SK-N-SH (cell line): ENCODE measurements around the gene SMU1. TPM values are rescaled to one million over a fixed set of nuclear protein-coding genes. Genes with fewer than 3 reads are reported as not detected.

Source experiments
- CTCF ChIA-PET: fragments of 300-600, 350-600 bp; formaldehyde crosslinking; extraction: SDS; loops from one replicate; lab custom pipeline; 2021; lab: Yijun Ruan, JAX
- POLR2A ChIA-PET: fragments of 350-600 bp; sonication (Branson Sonifier 250); formaldehyde crosslinking; extraction: SDS; loops from one replicate; lab custom pipeline; 2020; ENCODE audit warnings: antibody characterized with exemption, inconsistent platforms; lab: Yijun Ruan, JAX
- DNase-seq: peaks from one replicate; pipeline ENCODE4 v3.0.0; 2012
- H2AFZ ChIP-seq: fragments of 200-600 bp; sonication (generic); 2 replicates; pipeline ENCODE4 v1.8.1; 2016; ENCODE audit warnings: antibody characterized with exemption, mild to moderate bottlenecking, low read depth
- H3F3A ChIP-seq: fragments of 200-600 bp; sonication (generic); replicated peaks from 2 replicates; pipeline ENCODE3; 2016; ENCODE audit warnings: antibody characterized with exemption, mild to moderate bottlenecking; ENCODE audit not compliant: insufficient read depth
- H3K27ac ChIP-seq, 2 experiments: fragments of 200-500 bp in 1 of 2; fragments of 200-600 bp in 1 of 2; sonication (Bioruptor generic) in 1 of 2; sonication (generic), shearing (Covaris generic) in 1 of 2; 2 replicates each; pipeline versions ENCODE4 v1.5.1 to v1.6.1; 2014 to 2016; ENCODE audit warnings: low read depth in 2 of 2, inconsistent platforms in 1 of 2, low read length in 1 of 2, mild to moderate bottlenecking in 1 of 2, mixed read lengths in 1 of 2
- H3K27me3 ChIP-seq: fragments of 200-600 bp; sonication (generic), shearing (Covaris generic); 2 replicates; pipeline ENCODE4 v1.6.1; 2016; ENCODE audit warnings: mixed run types; ENCODE audit not compliant: insufficient read depth
- H3K36me3 ChIP-seq, 2 experiments: fragments of 200-500 bp in 1 of 2; fragments of 200-600 bp in 1 of 2; sonication (Bioruptor generic) in 1 of 2; sonication (generic) in 1 of 2; replicated peaks in 1 of 2; 2 replicates each; pipeline versions ENCODE3 to v1.5.1; 2014 to 2016; ENCODE audit warnings: low read length in 1 of 2, mild to moderate bottlenecking in 1 of 2; ENCODE audit not compliant: insufficient read depth in 2 of 2, control insufficient read depth in 1 of 2
- H3K4me1 ChIP-seq, 2 experiments: fragments of 200-500 bp in 1 of 2; fragments of 200-600 bp in 1 of 2; sonication (Bioruptor generic) in 1 of 2; sonication (generic), shearing (Covaris generic) in 1 of 2; 2 replicates each; pipeline versions ENCODE4 v1.5.1 to v1.6.1; 2014 to 2016; ENCODE audit warnings: low read depth in 1 of 2, low read length in 1 of 2, mixed run types in 1 of 2; ENCODE audit not compliant: insufficient read depth in 2 of 2, control insufficient read depth in 1 of 2
- H3K4me2 ChIP-seq: fragments of 200-600 bp; sonication (generic), shearing (Covaris generic); 2 replicates; pipeline ENCODE4 v1.6.1; 2017; ENCODE audit warnings: mixed run types
- H3K4me3 ChIP-seq, 2 experiments: fragments of 200-500 bp in 1 of 2; fragments of 200-600 bp in 1 of 2; sonication (Bioruptor generic) in 1 of 2; sonication (generic), shearing (Covaris generic) in 1 of 2; 2 replicates each; pipeline versions ENCODE4 v1.5.1 to v1.8.1; 2014 to 2016; ENCODE audit warnings: low read depth in 2 of 2, inconsistent platforms in 1 of 2, low read length in 1 of 2, mild to moderate bottlenecking in 1 of 2, mixed read lengths in 1 of 2, moderate library complexity in 1 of 2
- H3K79me2 ChIP-seq: fragments of 200-600 bp; sonication (generic); 2 replicates; pipeline ENCODE4 v1.8.1; 2017; ENCODE audit warnings: mild to moderate bottlenecking; ENCODE audit not compliant: insufficient read depth
- H3K9ac ChIP-seq: fragments of 200-600 bp; sonication (generic); 2 replicates; pipeline ENCODE4 v1.6.1; 2017; ENCODE audit warnings: mixed run types
- H3K9me2 ChIP-seq: fragments of 200-600 bp; sonication (generic); 2 replicates; pipeline ENCODE4 v1.6.1; 2017; ENCODE audit warnings: mixed run types
- H3K9me3 ChIP-seq: fragments of 200-600 bp; sonication (generic); 2 replicates; pipeline ENCODE4 v1.6.1; 2017; ENCODE audit warnings: mixed run types, mild to moderate bottlenecking, moderate library complexity
- H4K20me1 ChIP-seq: fragments of 200-600 bp; sonication (generic); 2 replicates; pipeline ENCODE4 v1.6.1; 2017; ENCODE audit warnings: mild to moderate bottlenecking, mixed run types; ENCODE audit not compliant: insufficient read depth
- CHD2 ChIP-seq: fragments of 150-350 bp; IDR thresholded peaks from 2 replicates; pipeline ENCODE4 v1.6.1; 2018; ENCODE audit warnings: low read length; ENCODE audit not compliant: partially characterized antibody
- ELF1 ChIP-seq: IDR thresholded peaks from 2 replicates; pipeline ENCODE4 v1.4.0; 2012
- FOSL2 ChIP-seq: IDR thresholded peaks from 2 replicates; pipeline ENCODE4 v1.4.0; 2012; ENCODE audit warnings: low read depth, mild to moderate bottlenecking, moderate library complexity, borderline replicate concordance
- FOXJ3 ChIP-seq: sonication (generic); formaldehyde crosslinking; IDR thresholded peaks from 2 replicates; pipeline ENCODE4 v1.5.1; 2020; ENCODE audit warnings: mild to moderate bottlenecking, missing genetic modification reagents
- GABPA ChIP-seq: IDR thresholded peaks from 2 replicates; pipeline ENCODE4 v1.4.0; 2012; ENCODE audit warnings: low read depth, mild to moderate bottlenecking
- GATA2 ChIP-seq: sonication (generic); formaldehyde crosslinking; IDR thresholded peaks from 2 replicates; pipeline ENCODE4 v1.5.0; 2020; ENCODE audit warnings: mild to moderate bottlenecking, missing genetic modification reagents
- NRF1 ChIP-seq: IDR thresholded peaks from 2 replicates; pipeline ENCODE4 v1.6.1; 2012; ENCODE audit warnings: low read depth, mild to moderate bottlenecking, low read length
- RAD21 ChIP-seq: IDR thresholded peaks from 2 replicates; pipeline ENCODE4 v1.6.1; 2012; ENCODE audit warnings: mild to moderate bottlenecking, low read length
- RCOR1 ChIP-seq: fragments of 150-350 bp; IDR thresholded peaks from 2 replicates; pipeline ENCODE4 v1.6.1; 2017; ENCODE audit warnings: antibody characterized with exemption, low read length
- RXRA ChIP-seq: IDR thresholded peaks from 2 replicates; pipeline ENCODE4 v1.4.0; 2012; ENCODE audit warnings: low read depth, mild to moderate bottlenecking, borderline replicate concordance
- SIN3A ChIP-seq: IDR thresholded peaks from 2 replicates; pipeline ENCODE4 v1.6.1; 2012; ENCODE audit warnings: low read depth, mild to moderate bottlenecking, low read length, moderate library complexity, borderline replicate concordance
- TCF12 ChIP-seq: IDR thresholded peaks from 2 replicates; pipeline ENCODE4 v1.4.0; 2012
- TEAD4 ChIP-seq: IDR thresholded peaks from 2 replicates; pipeline ENCODE4 v1.4.0; 2012; ENCODE audit warnings: mild to moderate bottlenecking, borderline replicate concordance; ENCODE audit not compliant: insufficient read depth
- YY1 ChIP-seq: IDR thresholded peaks from 2 replicates; pipeline ENCODE4 v1.4.0; 2012; ENCODE audit warnings: low read depth, mild to moderate bottlenecking
- WGBS: methylation state at CpG from one replicate; pipeline ENCODE4 v1.1.6; 2017; ENCODE audit warnings: low lambda C conversion rate; 5-methylcytosine and 5-hydroxymethylcytosine counted together
- polyA plus RNA-seq, 3 experiments: library from polyadenylated mRNA; depleted of rRNA; stranded (reverse); fragments of >200 nt; gene quantifications; 2 replicates each; pipeline ENCODE4 v1.2.3, GENCODE V29; 2012
- TF ChIP-seq, protein P1 (sequence below): IDR thresholded peaks from 2 replicates; pipeline ENCODE4; 2012
- TF ChIP-seq, protein P2 (sequence below): fragments of 150-350 bp; IDR thresholded peaks from 2 replicates; pipeline ENCODE4 v1.6.1; 2016; ENCODE audit warnings: mild to moderate bottlenecking, low read depth, low read length
- TF ChIP-seq, protein P3 (sequence below): IDR thresholded peaks from 2 replicates; pipeline ENCODE4 v1.4.0; 2012; ENCODE audit warnings: low read depth, borderline replicate concordance
- TF ChIP-seq, protein P4 (sequence below): IDR thresholded peaks from 2 replicates; pipeline ENCODE4 v1.4.0; 2012; ENCODE audit warnings: low read depth, borderline replicate concordance

Gene SMU1
- polyA plus RNA-seq, 1 of the 3 experiments (the other 2 are of a cell fraction) = 9.8 TPM

DNA sequence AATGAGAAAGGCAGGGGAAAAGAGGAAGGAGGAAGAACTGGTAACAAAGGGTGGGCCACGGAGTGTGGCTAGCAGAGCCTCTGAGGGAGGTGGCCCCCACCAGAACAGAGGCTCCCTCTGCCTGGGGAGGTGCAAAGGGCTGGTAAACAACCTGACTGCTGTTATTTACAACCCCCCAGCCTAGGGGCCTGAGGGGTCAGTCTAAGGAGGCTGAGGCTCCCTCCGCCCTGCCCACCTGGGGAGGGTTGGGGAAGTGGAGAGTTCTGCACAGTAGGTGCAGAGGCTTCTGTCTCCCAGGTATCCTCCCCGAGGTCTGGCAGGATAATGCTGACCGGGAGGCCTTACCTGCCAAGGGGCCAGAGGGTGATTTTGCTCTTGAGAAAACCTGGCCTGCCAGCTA is 35.6 kb upstream of the SMU1 start:
- TF ChIP-seq GATA2 (CRISPR knock-in tag) = no peak
- TF ChIP-seq, protein P1, sequence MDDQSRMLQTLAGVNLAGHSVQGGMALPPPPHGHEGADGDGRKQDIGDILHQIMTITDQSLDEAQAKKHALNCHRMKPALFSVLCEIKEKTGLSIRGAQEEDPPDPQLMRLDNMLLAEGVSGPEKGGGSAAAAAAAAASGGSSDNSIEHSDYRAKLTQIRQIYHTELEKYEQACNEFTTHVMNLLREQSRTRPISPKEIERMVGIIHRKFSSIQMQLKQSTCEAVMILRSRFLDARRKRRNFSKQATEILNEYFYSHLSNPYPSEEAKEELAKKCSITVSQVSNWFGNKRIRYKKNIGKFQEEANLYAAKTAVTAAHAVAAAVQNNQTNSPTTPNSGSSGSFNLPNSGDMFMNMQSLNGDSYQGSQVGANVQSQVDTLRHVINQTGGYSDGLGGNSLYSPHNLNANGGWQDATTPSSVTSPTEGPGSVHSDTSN = no peak
- H3K36me3 ChIP-seq = peaks cover 16 to 26% of the 10 kb centered on the region in 2 experiments
- no peak overlapping the region for H2AFZ ChIP-seq
- H3K9me3 ChIP-seq = no peaks in the 10 kb centered on the region
- no peaks in the 10 kb centered on the region for H3K79me2 ChIP-seq
- DNase-seq = no peak
- peaks cover 8 to 10% of the 10 kb centered on the region in 2 experiments; a peak in 3 of 4 replicates for H3K4me1 ChIP-seq
- no peaks in the 10 kb centered on the region for H3K27me3 ChIP-seq
- no peaks in the 10 kb centered on the region for H4K20me1 ChIP-seq
- POLR2A ChIA-PET = no interaction called here
- peaks cover 5% of the 10 kb centered on the region for H3F3A ChIP-seq
- H3K9me2 ChIP-seq = no peaks in the 10 kb centered on the region
- no peak overlapping the region for H3K27ac ChIP-seq
- no peak overlapping the region for H3K9ac ChIP-seq
- WGBS = 94% methylated on average over 1 of the region's 4 CpGs
- H3K4me2 ChIP-seq = no peak overlapping the region
- CTCF ChIA-PET = no interaction called here
- H3K4me3 ChIP-seq = no peak overlapping the region

DNA sequence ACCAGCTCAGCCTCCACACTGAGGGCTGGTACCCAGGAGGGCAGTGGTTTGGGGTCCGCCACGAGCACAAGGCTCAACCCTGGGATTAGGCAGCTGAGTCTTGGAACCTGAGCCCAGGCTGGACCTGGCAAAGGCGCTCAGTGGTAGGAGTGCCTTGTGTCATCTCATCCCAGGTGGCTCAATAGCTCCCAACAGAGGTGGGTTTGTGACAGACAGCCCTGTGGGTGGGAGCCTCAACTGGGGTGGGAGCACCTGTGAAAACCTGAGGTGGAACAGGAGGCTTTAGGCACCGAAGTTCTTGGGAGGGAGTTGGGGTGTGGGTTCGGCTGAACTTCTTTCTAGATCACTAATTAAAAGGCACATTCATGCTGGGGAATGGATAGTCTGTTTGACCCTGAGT is 35.2 kb upstream of the SMU1 start:
- ChIA-PET POLR2A (no interaction called here), CTCF (no interaction called here)
- no peak overlapping the region for H3K4me3 ChIP-seq
- peaks cover 5% of the 10 kb centered on the region for H3F3A ChIP-seq
- H3K36me3 ChIP-seq = peaks cover 16 to 26% of the 10 kb centered on the region in 2 experiments
- H3K27ac ChIP-seq = no peak overlapping the region
- H3K9me3 ChIP-seq = no peaks in the 10 kb centered on the region
- WGBS = 93% methylated on average over 5 of the region's 5 CpGs
- H4K20me1 ChIP-seq = no peaks in the 10 kb centered on the region
- no peaks in the 10 kb centered on the region for H3K27me3 ChIP-seq
- TF ChIP-seq FOSL2 = no peak
- no peak for TF ChIP-seq SIN3A
- no peak for TF ChIP-seq FOXJ3 (CRISPR knock-in tag)
- TF ChIP-seq, protein P1 = no peak
- no peak for TF ChIP-seq RXRA
- no peak for TF ChIP-seq RAD21
- no peak for TF ChIP-seq ELF1
- TF ChIP-seq YY1 = no peak
- TF ChIP-seq, protein P2, sequence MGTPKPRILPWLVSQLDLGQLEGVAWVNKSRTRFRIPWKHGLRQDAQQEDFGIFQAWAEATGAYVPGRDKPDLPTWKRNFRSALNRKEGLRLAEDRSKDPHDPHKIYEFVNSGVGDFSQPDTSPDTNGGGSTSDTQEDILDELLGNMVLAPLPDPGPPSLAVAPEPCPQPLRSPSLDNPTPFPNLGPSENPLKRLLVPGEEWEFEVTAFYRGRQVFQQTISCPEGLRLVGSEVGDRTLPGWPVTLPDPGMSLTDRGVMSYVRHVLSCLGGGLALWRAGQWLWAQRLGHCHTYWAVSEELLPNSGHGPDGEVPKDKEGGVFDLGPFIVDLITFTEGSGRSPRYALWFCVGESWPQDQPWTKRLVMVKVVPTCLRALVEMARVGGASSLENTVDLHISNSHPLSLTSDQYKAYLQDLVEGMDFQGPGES = no peak
- TF ChIP-seq TEAD4 = no peak
- TF ChIP-seq, protein P3, sequence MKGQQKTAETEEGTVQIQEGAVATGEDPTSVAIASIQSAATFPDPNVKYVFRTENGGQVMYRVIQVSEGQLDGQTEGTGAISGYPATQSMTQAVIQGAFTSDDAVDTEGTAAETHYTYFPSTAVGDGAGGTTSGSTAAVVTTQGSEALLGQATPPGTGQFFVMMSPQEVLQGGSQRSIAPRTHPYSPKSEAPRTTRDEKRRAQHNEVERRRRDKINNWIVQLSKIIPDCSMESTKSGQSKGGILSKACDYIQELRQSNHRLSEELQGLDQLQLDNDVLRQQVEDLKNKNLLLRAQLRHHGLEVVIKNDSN = no peak
- TF ChIP-seq GABPA = no peak
- no peak for TF ChIP-seq TCF12
- TF ChIP-seq, protein P4, sequence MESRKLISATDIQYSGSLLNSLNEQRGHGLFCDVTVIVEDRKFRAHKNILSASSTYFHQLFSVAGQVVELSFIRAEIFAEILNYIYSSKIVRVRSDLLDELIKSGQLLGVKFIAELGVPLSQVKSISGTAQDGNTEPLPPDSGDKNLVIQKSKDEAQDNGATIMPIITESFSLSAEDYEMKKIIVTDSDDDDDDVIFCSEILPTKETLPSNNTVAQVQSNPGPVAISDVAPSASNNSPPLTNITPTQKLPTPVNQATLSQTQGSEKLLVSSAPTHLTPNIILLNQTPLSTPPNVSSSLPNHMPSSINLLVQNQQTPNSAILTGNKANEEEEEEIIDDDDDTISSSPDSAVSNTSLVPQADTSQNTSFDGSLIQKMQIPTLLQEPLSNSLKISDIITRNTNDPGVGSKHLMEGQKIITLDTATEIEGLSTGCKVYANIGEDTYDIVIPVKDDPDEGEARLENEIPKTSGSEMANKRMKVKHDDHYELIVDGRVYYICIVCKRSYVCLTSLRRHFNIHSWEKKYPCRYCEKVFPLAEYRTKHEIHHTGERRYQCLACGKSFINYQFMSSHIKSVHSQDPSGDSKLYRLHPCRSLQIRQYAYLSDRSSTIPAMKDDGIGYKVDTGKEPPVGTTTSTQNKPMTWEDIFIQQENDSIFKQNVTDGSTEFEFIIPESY = no peak
- no peak for TF ChIP-seq RCOR1
- TF ChIP-seq NRF1 = no peak
- TF ChIP-seq CHD2 = no peak
- H3K4me2 ChIP-seq = no peak overlapping the region
- DNase-seq = no peak
- H3K4me1 ChIP-seq = peaks cover 12 to 14% of the 10 kb centered on the region in 2 experiments; a peak in 3 of 4 replicates
- no peaks in the 10 kb centered on the region for H3K9me2 ChIP-seq
- H2AFZ ChIP-seq = no peak overlapping the region
- no peaks in the 10 kb centered on the region for H3K79me2 ChIP-seq
- no peak overlapping the region for H3K9ac ChIP-seq
